ENCODE data around the gene KRT71. TPM values are rescaled to one million over a fixed set of nuclear protein-coding genes. Genes with fewer than 3 reads are reported as not detected.

KRT71 gene
- total RNA-seq, 3 donors from 2014 or later: 0.16 TPM; not detected in 2

DNA sequence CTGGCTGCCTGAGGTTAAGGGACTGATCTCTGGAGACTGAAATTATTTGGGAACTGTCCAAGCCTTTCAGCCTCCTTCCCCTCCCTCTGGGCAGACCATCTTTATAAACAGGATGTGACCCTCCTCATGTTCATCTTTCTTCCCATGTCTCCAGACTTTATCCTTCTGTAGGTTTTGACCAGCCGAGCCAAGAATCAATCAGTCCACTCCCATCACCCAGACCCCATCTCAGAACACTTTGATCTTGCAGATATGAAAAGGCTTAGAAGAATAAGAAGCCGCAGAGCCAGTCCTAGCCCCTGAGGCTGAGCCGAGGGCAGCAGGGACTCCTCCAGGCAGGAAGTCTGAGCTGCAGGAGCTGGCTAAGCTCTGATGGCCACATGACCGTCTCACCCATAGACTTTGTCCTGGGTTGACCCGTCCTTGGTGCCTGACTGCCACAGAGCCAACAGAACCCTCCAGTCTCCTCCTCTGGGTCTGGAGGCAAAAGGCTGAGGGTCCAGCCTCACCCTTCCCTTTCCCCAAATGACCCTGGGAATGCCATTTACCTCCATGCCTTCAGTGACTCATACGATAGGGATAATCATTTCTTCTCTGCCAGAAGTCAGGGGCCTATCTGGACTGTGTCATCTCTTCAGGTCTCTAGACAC, 1.6 kb downstream of the KRT71 start:
- Histone ChIP-seq H3K27ac (no peak overlapping the region), H3K4me1 (no peaks in the 10 kb centered on the region), H3K36me3 (no peaks in the 10 kb centered on the region), H3K4me3 (no peak overlapping the region), H3K9me3 (no peaks in the 10 kb centered on the region), H3K27me3 (no peaks in the 10 kb centered on the region)
- DNase-seq (ENCODE audit: low spot score in 2 of 2): no peak
- intact Hi-C loops (cut with DNase I; ENCODE audit: low total_unique reads): no loop called here
- TF ChIP-seq POLR2AphosphoS5 (IDR thresholded peaks at IDR 0.05): no peak
- no peak for TF ChIP-seq POLR2A (IDR thresholded peaks at IDR 0.05)

DNA sequence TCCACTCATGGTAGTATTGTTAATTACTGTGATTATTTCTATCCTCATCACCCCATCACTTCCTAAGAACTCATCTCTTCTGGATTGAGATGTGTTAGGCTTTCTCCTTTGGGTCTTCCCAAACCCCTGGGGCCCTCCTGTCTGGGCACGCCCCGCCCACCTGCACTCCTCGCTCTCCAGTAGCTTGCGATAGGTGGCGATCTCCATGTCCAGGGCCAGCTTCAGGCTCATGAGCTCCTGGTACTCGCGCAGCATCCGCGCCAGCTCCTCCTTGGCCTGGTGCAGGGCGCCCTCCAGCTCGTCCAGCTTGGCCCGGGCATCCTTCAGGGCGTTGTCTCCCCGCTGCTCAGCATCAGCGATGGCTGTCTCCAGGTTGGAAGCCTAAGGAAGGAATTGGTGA, 6.8 kb downstream of the KRT71 start:
- Histone ChIP-seq H3K4me1 (peaks cover 0 to 10% of the 10 kb centered on the region in 2 donors), H3K27me3 (no peaks in the 10 kb centered on the region), H3K9me3 (no peaks in the 10 kb centered on the region), H3K36me3 (no peaks in the 10 kb centered on the region), H3K27ac (no peak overlapping the region), H3K4me3 (no peak overlapping the region)
- DNase-seq (ENCODE audit: low spot score in 2 of 2): no peak
- intact Hi-C loops (cut with DNase I; ENCODE audit: low total_unique reads): loop anchor here (5.0 kb wide), 1 partner anchor 886 kb away; no protein-coding TSS in a partner anchor
- TF ChIP-seq POLR2A (IDR thresholded peaks at IDR 0.05) (no peak), POLR2AphosphoS5 (IDR thresholded peaks at IDR 0.05) (no peak)
- TF ChIP-seq, protein P1, sequence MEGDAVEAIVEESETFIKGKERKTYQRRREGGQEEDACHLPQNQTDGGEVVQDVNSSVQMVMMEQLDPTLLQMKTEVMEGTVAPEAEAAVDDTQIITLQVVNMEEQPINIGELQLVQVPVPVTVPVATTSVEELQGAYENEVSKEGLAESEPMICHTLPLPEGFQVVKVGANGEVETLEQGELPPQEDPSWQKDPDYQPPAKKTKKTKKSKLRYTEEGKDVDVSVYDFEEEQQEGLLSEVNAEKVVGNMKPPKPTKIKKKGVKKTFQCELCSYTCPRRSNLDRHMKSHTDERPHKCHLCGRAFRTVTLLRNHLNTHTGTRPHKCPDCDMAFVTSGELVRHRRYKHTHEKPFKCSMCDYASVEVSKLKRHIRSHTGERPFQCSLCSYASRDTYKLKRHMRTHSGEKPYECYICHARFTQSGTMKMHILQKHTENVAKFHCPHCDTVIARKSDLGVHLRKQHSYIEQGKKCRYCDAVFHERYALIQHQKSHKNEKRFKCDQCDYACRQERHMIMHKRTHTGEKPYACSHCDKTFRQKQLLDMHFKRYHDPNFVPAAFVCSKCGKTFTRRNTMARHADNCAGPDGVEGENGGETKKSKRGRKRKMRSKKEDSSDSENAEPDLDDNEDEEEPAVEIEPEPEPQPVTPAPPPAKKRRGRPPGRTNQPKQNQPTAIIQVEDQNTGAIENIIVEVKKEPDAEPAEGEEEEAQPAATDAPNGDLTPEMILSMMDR (IDR thresholded peaks at IDR 0.05): no peak

DNA sequence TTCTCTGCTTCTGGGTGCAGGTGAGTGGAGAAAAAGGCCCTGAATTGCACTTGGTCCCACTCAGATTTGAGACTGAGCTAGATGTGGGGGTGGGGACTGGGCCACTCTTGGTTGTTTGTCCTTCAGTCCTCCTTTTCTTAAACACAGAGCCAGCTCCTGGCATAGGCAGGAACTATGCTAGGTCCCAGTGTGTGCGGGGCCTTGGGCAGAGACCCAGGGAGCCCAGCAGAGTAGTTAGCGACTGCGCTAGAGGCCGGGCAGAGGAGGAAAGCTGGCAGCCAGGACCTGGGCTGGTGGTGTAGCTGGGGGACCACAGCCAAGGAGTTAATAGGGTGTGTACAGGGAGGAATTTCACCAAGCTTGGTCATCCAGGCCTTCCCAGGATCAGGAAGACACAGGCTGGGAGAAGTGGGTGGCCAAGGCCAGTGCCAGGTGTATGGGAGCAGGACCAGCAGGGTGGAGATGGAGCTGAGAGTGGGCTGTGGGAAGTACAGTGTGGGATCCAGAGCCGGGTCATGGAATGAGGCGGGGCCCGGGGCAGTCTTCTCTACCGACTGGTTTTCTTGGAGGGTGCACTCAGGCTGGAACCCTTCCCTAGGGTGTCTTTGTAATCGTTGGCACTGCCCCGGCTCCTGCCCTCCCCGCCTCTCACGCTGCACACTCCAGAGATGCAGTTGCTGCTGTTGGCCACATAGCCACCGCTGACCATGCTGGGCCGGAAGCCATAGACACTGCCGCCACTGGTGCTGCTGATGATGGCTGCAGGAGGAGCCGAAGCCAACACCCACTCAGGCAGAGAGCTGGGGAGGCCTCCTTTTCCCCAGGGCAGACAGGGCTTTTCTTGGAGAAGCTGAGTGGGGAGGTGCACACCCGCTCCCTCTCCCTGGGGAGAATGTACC, 8.7 kb downstream of the KRT71 start:
- no peak for TF ChIP-seq POLR2AphosphoS5 (IDR thresholded peaks at IDR 0.05)
- TF ChIP-seq POLR2A (IDR thresholded peaks at IDR 0.05): no peak
- TF ChIP-seq, protein P1 (IDR thresholded peaks at IDR 0.05): no peak
- Histone ChIP-seq H3K27me3 (no peaks in the 10 kb centered on the region), H3K9me3 (no peaks in the 10 kb centered on the region), H3K36me3 (no peaks in the 10 kb centered on the region), H3K4me1 (peaks cover 0 to 10% of the 10 kb centered on the region in 2 donors), H3K27ac (peak overlapping the region; percentile 43 to 56), H3K4me3 (no peak overlapping the region)
- intact Hi-C loops (cut with DNase I; ENCODE audit: low total_unique reads): no loop called here
- DNase-seq (ENCODE audit: low spot score in 2 of 2): no peak

DNA sequence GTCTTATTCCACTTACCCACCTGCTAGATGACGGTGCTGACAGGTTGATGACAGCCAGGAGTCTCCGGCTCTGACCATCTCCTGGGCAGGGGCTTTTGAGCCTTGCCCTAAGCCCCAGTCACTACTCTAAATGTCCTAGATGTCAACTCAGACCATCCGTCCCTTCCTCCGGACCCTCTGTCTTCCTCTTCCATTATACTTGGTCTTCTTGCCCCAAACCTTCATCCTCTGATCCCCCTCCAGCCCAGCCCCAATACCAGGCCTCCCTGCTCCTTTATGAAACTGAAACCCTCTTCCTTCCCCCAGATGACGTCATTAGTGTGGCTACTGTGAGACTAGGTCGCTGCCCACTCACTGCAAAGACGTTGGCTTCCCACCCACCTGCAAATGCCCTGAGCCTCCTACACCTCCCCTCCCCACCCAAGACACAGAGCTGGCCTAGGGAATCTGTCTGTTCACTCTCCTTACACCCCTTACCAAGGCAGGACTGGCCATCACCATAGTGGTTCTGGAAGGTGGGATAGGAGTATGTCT, 10.1 kb downstream of the KRT71 start:
- Histone ChIP-seq H3K27ac (no peak overlapping the region), H3K36me3 (no peaks in the 10 kb centered on the region), H3K9me3 (no peaks in the 10 kb centered on the region), H3K27me3 (no peaks in the 10 kb centered on the region), H3K4me3 (no peak overlapping the region), H3K4me1 (peaks cover 0 to 10% of the 10 kb centered on the region in 2 donors)
- intact Hi-C loops (cut with DNase I; ENCODE audit: low total_unique reads): no loop called here
- no peak for DNase-seq (ENCODE audit: low spot score in 2 of 2)
- no peak for TF ChIP-seq POLR2AphosphoS5 (IDR thresholded peaks at IDR 0.05)
- no peak for TF ChIP-seq POLR2A (IDR thresholded peaks at IDR 0.05)

DNA sequence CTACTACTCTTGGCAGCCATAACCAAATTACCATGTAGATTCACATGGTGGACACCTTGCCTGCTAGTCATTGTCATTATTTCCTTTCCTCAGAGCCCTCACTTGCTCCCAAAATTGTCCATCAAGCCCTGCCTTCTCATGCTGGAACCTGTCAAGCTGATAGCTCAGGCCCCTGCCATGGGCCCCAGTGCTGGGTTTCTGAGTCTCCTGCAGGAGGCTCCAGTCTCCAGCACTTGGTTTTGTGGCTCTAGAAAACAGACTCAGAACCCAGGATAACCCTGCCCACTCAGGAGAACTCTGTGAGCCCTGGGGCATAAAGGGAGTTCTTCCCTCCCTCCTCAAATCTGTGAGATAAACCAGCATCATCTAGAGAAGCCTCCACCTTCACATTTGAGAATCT, 10.8 kb downstream of the KRT71 start:
- no peak for DNase-seq (ENCODE audit: low spot score in 2 of 2)
- intact Hi-C loops (cut with DNase I; ENCODE audit: low total_unique reads): no loop called here

More for the DNA sequence above, 10.8 kb downstream of the KRT71 start:
- Histone ChIP-seq H3K27ac (no peak overlapping the region), H3K4me1 (peaks cover 0 to 10% of the 10 kb centered on the region in 2 donors), H3K27me3 (no peaks in the 10 kb centered on the region), H3K36me3 (no peaks in the 10 kb centered on the region), H3K4me3 (no peak overlapping the region), H3K9me3 (no peaks in the 10 kb centered on the region)
- TF ChIP-seq, protein P1 (IDR thresholded peaks at IDR 0.05): no peak
- TF ChIP-seq POLR2AphosphoS5 (IDR thresholded peaks at IDR 0.05) (no peak), POLR2A (IDR thresholded peaks at IDR 0.05) (no peak)
